HEK293T (cell line): ENCODE measurements around the gene GXYLT1.

Source experiments
- FOXM1 ChIP-seq: fragments of 450-650 bp; IDR thresholded peaks from 2 replicates; pipeline ENCODE4 v1.6.1; 2017; ENCODE audit warnings: mild to moderate bottlenecking, borderline replicate concordance
- ZNF384 ChIP-seq: fragments of 450-650 bp; IDR thresholded peaks from 2 replicates; pipeline ENCODE4 v1.6.1; 2016

GRCh38 chr12:42104784-42105183 is 39.9 kb downstream of the GXYLT1 start:
- no peak for TF ChIP-seq ZNF384
- TF ChIP-seq FOXM1 = no peak
